ENCODE measurements around the gene FIZ1. TPM values are rescaled to one million over a fixed set of nuclear protein-coding genes. Genes with fewer than 3 reads are reported as not detected.

FIZ1 gene
- total and polyA plus RNA-seq, 2 donors from 2014 or later: 11.9 to 17.9 TPM

DNA sequence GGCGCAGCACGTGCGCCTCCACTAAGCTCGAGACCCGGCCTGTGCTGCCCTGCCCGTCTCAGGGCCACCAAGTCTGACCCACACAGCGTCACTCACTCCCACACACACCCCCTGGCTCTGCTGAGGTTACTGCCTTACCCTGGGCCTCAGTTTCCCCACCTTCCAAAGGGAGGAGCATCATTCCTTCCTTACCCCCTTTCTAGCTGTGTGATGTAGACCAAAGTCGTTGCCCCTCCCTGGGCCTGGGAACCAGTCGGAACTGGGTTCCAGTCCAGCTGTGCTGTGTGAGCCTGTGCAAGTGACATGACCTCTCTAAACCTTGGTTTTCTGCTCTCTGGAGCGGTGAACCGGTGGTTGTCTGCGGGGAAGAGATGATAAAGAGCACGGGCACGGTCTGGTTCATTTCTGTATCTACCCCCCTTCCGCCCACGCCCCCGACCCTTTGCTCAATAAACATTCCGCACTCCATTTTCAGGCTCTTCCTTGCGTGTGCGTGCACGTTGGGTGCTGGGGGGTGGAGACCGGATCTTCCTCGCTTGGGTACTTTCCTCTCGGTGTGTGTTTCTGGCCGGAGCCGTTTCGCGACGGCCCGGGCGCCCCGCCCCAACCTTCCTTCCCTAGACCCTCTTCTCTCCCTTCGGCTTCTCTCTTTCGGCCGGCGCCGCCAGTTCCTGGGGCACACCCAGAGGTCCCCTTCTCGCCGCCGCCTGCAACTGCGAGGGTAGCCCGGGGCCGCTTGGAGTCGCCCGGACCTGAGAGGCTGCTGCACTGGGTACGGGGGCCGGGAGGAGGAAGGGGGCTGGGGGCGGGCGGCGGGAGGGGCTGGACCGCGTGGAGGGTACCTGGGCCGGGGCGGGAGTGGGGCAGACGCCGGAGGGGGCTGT lies 43.9 kb upstream of the FIZ1 start, which contains the start of gene ZNF581:
TSS of gene ZNF581 (plus strand) at position 647 of the 884 bp plus-strand sequence. CDS start 923 bp downstream, outside the sequence.
- Histone ChIP-seq H3K9ac (ENCODE audit: low read length in 3 of 3) (peak within 1 kb of the TSS; percentile 30 to 84 (median 69)), H3K36me3 (ENCODE audit: control insufficient read depth in 2 of 3, insufficient read depth in 3 of 3, low read length in 3 of 3) (no peaks in the 10 kb centered on the region), H3K4me1 (ENCODE audit: control insufficient read depth in 2 of 3, insufficient read depth in 2 of 3, low read depth in 1 of 3, low read length in 3 of 3) (peaks cover 0 to 41% (median 4%) of the 10 kb centered on the region in 3 donors), H3K27ac (ENCODE audit: low read depth in 2 of 2, low read length in 2 of 2) (peak within 1 kb of the TSS; percentile 72 to 74), H3K4me3 (ENCODE audit: low read length in 3 of 3) (peak within 1 kb of the TSS; percentile 53 to 82 (median 79)), H3K27me3 (ENCODE audit: control insufficient read depth, insufficient read depth, low read length) (no peaks in the 10 kb centered on the region), H3K9me3 (ENCODE audit: control insufficient read depth in 2 of 3, insufficient read depth in 1 of 3, low read length in 3 of 3) (no peaks in the 10 kb centered on the region)
- TF ChIP-seq, protein P1, sequence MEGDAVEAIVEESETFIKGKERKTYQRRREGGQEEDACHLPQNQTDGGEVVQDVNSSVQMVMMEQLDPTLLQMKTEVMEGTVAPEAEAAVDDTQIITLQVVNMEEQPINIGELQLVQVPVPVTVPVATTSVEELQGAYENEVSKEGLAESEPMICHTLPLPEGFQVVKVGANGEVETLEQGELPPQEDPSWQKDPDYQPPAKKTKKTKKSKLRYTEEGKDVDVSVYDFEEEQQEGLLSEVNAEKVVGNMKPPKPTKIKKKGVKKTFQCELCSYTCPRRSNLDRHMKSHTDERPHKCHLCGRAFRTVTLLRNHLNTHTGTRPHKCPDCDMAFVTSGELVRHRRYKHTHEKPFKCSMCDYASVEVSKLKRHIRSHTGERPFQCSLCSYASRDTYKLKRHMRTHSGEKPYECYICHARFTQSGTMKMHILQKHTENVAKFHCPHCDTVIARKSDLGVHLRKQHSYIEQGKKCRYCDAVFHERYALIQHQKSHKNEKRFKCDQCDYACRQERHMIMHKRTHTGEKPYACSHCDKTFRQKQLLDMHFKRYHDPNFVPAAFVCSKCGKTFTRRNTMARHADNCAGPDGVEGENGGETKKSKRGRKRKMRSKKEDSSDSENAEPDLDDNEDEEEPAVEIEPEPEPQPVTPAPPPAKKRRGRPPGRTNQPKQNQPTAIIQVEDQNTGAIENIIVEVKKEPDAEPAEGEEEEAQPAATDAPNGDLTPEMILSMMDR (IDR thresholded peaks at IDR 0.05; ENCODE audit: borderline replicate concordance, extremely low read depth, insufficient read depth): no peak
- no peak for FAIRE-seq
- peak; percentile 73 to 94 (median 84) for DNase-seq
- intact Hi-C loops (cut with DNase I): no loop called here

- peak overlapping the region; percentile 45 to 74 for H3K27ac ChIP-seq (ENCODE audit: low read depth in 2 of 2, low read length in 2 of 2)
- H3K4me3 ChIP-seq (ENCODE audit: low read length in 3 of 3): peak overlapping the region; percentile 46 to 82 (median 79)
- no peaks in the 10 kb centered on the region for H3K27me3 ChIP-seq (ENCODE audit: control insufficient read depth, insufficient read depth, low read length)
- TF ChIP-seq, protein P1 (IDR thresholded peaks at IDR 0.05; ENCODE audit: borderline replicate concordance, extremely low read depth, insufficient read depth): no peak
- no peaks in the 10 kb centered on the region for H3K36me3 ChIP-seq (ENCODE audit: control insufficient read depth in 2 of 3, insufficient read depth in 3 of 3, low read length in 3 of 3)
- DNase-seq: peak in 2 of 5 donors; percentile 62 to 90
- H3K9ac ChIP-seq (ENCODE audit: low read length in 3 of 3): peak overlapping the region in 2 of 3 donors; percentile 18 to 84
- H3K4me1 ChIP-seq (ENCODE audit: control insufficient read depth in 2 of 3, insufficient read depth in 2 of 3, low read depth in 1 of 3, low read length in 3 of 3): peaks cover 0 to 39% (median 4%) of the 10 kb centered on the region in 3 donors
- FAIRE-seq: no peak
- H3K9me3 ChIP-seq (ENCODE audit: control insufficient read depth in 2 of 3, insufficient read depth in 1 of 3, low read length in 3 of 3): no peaks in the 10 kb centered on the region
- intact Hi-C loops (cut with DNase I): no loop called here
Observed at GRCh38 chr19:55642153-55643002, 43.1 kb upstream of the FIZ1 start.

DNA sequence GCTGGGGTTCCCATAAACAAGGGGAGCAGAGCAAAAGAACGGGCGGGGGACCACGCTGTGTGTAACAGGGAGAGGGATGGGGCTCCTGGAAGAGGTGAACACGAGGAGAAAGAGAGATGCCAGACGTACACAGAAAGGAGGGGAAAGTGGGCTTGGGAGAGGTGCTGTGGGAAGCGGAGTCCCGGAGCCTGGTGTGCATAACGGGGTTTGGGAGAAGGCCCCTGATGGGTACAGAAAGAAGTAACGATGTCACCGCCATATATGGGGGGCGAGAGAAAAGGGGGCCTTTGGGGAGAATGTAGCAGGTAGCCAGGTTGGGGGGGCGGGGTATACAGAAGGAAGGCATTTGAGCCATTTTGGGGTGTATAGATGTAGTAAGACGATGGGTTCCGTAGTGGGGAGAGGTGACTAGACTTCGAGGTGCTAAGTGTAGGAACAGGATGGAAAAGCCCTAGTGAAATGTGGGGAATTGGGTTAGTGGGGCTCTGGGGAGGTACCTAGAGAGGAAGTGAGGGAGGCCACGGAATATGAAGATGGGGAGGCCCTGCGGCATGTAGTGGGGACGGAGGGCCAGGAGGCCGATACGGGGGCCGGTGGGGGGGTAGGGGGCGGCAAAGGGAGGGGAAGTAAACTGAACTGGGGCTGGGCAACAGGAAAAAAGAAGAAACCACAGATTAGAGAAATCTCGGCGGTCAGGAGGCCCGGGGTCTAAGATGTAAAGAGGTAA lies 42.3 kb upstream of the FIZ1 start:
- peak in 1 of 5 donors; percentile 38 for DNase-seq
- Histone ChIP-seq H3K4me1 (ENCODE audit: control insufficient read depth in 2 of 3, insufficient read depth in 2 of 3, low read depth in 1 of 3, low read length in 3 of 3) (peaks cover 0 to 38% (median 4%) of the 10 kb centered on the region in 3 donors), H3K4me3 (ENCODE audit: low read length in 3 of 3) (peak overlapping the region; percentile 64 to 84 (median 79)), H3K9ac (ENCODE audit: low read length in 3 of 3) (peak overlapping the region; percentile 50 to 84 (median 69)), H3K36me3 (ENCODE audit: control insufficient read depth in 2 of 3, insufficient read depth in 3 of 3, low read length in 3 of 3) (no peaks in the 10 kb centered on the region), H3K27me3 (ENCODE audit: control insufficient read depth, insufficient read depth, low read length) (no peaks in the 10 kb centered on the region), H3K27ac (ENCODE audit: low read depth in 2 of 2, low read length in 2 of 2) (peak overlapping the region; percentile 63 to 89), H3K9me3 (ENCODE audit: control insufficient read depth in 2 of 3, insufficient read depth in 1 of 3, low read length in 3 of 3) (no peaks in the 10 kb centered on the region)
- intact Hi-C loops (cut with DNase I): no loop called here
- FAIRE-seq: no peak
- TF ChIP-seq, protein P1 (IDR thresholded peaks at IDR 0.05; ENCODE audit: borderline replicate concordance, extremely low read depth, insufficient read depth): no peak
